ENCODE results near the gene GLIS1. TPM values are rescaled to one million over a fixed set of nuclear protein-coding genes. Genes with fewer than 3 reads are reported as not detected.

The GLIS1 gene
- total RNA-seq, 1 experiment from 2014 or later = 0.42 TPM

DNA sequence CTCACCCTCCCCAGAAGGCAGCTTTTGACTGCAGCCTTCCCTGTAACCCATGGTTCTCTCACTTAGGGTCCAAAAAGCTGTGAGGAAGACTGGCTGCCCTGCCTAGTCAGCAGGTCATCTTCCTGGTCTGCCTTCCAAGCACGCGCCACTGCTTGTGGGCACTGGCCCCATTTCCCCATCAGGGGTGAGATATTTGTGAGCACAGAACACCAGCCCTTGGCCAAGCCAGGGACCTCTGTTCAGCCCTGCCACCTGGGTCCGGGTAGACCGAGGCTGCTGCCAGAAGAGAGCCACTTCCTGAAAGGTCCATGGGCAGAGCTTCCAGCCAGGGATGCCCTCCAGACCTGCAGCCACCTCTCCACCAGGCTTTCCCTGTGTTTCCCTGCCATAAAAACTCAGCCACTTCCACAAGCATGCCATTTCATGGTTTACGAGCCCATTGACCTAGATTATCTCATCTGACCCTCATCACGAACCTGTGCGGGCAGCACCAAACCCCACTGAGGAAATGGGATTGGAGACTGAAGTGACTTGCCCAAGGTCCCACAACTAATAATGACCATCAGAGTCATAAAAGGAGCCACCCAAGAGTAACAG lies 40.5 kb downstream of the GLIS1 start:
- no peak for DNase-seq

DNA sequence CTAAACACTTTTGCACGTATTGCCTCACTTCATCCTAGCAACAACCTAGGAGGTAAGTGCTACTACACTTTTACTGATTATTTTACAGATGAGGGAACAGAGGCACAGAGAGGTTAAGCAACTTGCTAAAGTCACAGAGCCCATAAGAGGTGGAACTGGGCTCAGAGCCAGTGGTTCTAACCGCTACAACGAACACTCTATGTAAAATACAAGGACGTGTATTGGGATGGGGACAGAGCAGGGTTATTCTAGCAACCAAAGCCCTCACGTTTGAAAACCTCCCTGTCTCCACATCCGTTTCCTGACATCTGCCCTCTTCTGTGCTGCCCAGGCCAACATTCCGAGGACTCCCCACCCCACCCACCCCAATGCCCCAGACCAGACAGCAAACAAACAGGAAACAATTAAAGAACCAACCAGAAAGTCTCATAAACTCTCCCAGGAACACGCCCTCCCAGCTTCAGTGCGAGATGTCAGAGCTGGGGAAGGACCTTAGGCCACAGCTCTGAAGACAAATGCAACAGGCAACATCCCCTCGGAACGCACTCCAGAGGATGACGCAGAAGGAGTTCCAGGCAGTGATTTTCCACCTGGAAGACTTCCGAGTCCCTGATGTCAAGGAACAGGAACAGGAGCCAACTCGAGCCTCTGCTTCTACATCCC lies 41.1 kb downstream of the GLIS1 start:
- Histone ChIP-seq H3K4me3 (ENCODE audit: insufficient read depth, low read depth, low read length) (no peak overlapping the region), H3K36me3 (replicated peaks; ENCODE audit: control insufficient read depth, insufficient read depth, low read length) (no peaks in the 10 kb centered on the region), H3K27me3 (ENCODE audit: control insufficient read depth, insufficient read depth, low read length) (peaks cover 2% of the 10 kb centered on the region; the same call in 1 of the 2 replicates)
- DNase-seq = no peak

More for the DNA sequence above, 40.5 kb downstream of the GLIS1 start:
- H3K27me3 ChIP-seq (ENCODE audit: control insufficient read depth, insufficient read depth, low read length) = peaks cover 2% of the 10 kb centered on the region; the same call in 1 of the 2 replicates
- H3K4me3 ChIP-seq (ENCODE audit: insufficient read depth, low read depth, low read length) = no peak overlapping the region
- no peaks in the 10 kb centered on the region for H3K36me3 ChIP-seq (replicated peaks; ENCODE audit: control insufficient read depth, insufficient read depth, low read length)

DNA sequence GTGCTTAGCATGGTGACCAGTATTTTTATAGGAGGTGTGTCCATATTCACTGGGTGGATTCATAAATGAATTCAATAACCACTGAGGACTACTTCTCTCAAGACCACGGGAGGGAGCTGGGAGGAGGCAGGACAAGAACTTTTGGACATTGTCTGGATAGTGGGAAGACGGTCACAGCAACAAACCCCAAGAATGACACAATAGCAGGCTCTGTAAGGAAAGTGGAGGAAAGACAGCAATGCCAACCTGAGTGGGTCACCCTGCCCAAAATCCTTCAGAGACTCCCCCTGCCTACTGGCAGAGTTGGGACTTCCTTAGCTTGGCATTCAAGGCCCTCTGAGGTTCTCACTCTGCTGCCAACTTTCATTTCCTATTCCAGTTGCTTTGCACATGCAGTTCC lies 42.0 kb downstream of the GLIS1 start:
- no peak for DNase-seq

DNA sequence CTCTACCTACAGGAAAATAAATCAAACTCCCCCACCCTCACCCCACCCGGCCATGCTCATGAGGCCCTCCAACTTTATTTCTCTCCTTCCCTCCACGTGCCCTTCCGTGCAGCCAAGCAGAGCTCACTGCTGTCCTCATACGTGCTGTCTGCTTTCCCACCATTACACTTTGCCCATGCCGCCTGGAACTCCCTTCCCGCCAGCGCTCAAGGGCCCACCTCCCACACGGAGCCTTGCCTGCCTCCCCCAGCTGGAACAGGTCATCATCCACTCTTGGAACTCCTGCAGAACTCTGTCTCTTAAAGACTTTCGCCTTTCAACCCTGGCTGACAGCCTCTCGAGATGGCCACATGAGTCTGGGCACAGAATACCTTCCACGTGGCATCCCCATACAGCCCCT lies 42.4 kb downstream of the GLIS1 start:
- Histone ChIP-seq H3K36me3 (replicated peaks; ENCODE audit: control insufficient read depth, insufficient read depth, low read length) (no peaks in the 10 kb centered on the region), H3K27me3 (ENCODE audit: control insufficient read depth, insufficient read depth, low read length) (peaks cover 2% of the 10 kb centered on the region; the same call in 1 of the 2 replicates), H3K4me3 (ENCODE audit: insufficient read depth, low read depth, low read length) (no peak overlapping the region)
- DNase-seq = no peak

More for the DNA sequence above, 42.0 kb downstream of the GLIS1 start:
- H3K4me3 ChIP-seq (ENCODE audit: insufficient read depth, low read depth, low read length) = no peak overlapping the region
- no peaks in the 10 kb centered on the region for H3K36me3 ChIP-seq (replicated peaks; ENCODE audit: control insufficient read depth, insufficient read depth, low read length)
- peaks cover 2% of the 10 kb centered on the region; the same call in 1 of the 2 replicates for H3K27me3 ChIP-seq (ENCODE audit: control insufficient read depth, insufficient read depth, low read length)

DNA sequence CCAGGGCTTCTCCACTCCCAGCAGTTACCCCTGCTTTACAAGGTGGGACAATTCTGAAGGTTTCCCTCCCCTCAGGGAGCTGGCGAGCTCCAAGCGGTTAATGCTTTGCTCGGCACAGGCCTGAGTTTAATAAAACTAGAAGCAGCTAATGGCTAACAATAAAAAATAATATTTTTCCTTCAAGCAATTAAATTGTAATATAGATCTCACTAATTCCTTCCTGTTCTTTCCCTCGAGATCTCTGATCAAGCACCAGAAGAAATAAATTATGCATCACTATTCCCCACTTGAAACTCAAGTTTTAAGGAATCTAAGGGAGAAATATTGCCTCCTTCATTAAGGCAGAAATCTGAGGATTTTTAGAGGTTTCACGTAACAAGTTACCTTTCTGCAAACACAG lies 42.9 kb downstream of the GLIS1 start:
- H3K4me3 ChIP-seq (ENCODE audit: insufficient read depth, low read depth, low read length) = no peak overlapping the region
- peaks cover 2% of the 10 kb centered on the region; the same call in 1 of the 2 replicates for H3K27me3 ChIP-seq (ENCODE audit: control insufficient read depth, insufficient read depth, low read length)
- no peaks in the 10 kb centered on the region for H3K36me3 ChIP-seq (replicated peaks; ENCODE audit: control insufficient read depth, insufficient read depth, low read length)
- no peak for DNase-seq

DNA sequence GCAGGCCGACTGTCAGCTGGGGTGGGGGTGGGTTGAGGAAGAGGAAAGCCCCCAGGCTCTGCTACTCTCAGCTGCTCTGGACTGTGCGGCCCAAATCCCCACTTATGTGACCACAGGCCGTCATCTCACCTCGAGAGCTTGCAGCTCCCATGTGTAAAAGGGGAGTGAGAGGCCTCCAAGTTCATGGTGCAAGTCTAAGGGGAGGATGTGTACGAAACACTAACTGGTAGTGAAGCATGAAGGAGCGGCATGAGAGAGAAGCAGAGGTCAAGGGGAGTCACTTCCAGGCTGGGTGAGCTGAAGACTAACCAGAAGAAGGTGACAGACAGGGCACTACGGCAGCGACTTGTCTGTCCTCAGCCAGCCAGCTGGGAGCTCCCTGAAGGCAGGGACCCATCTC lies 43.8 kb downstream of the GLIS1 start:
- peaks cover 2% of the 10 kb centered on the region; the same call in 1 of the 2 replicates for H3K27me3 ChIP-seq (ENCODE audit: control insufficient read depth, insufficient read depth, low read length)
- no peak overlapping the region for H3K4me3 ChIP-seq (ENCODE audit: insufficient read depth, low read depth, low read length)
- DNase-seq = no peak
- no peaks in the 10 kb centered on the region for H3K36me3 ChIP-seq (replicated peaks; ENCODE audit: control insufficient read depth, insufficient read depth, low read length)

DNA sequence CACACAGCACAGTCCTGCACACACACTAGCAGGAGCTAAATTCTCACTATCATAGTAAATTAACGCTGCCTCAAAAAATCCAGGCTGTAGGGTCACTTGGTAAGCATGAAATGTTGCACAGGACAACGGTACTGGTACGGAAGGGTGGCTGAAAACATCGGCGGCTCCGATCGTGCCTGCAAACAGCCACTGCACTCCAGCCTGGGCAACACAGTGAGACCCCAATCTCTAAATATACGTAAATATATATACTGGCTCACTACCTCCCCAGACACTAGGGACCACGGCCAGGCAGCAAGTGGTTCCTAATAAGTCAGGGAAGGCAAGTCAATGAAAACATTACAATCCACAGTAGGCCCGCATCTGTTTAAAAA lies 44.3 kb downstream of the GLIS1 start:
- H3K27me3 ChIP-seq (ENCODE audit: control insufficient read depth, insufficient read depth, low read length) = peaks cover 2% of the 10 kb centered on the region; the same call in 1 of the 2 replicates
- no peak overlapping the region for H3K4me3 ChIP-seq (ENCODE audit: insufficient read depth, low read depth, low read length)
- DNase-seq = no peak
- H3K36me3 ChIP-seq (replicated peaks; ENCODE audit: control insufficient read depth, insufficient read depth, low read length) = no peaks in the 10 kb centered on the region

DNA sequence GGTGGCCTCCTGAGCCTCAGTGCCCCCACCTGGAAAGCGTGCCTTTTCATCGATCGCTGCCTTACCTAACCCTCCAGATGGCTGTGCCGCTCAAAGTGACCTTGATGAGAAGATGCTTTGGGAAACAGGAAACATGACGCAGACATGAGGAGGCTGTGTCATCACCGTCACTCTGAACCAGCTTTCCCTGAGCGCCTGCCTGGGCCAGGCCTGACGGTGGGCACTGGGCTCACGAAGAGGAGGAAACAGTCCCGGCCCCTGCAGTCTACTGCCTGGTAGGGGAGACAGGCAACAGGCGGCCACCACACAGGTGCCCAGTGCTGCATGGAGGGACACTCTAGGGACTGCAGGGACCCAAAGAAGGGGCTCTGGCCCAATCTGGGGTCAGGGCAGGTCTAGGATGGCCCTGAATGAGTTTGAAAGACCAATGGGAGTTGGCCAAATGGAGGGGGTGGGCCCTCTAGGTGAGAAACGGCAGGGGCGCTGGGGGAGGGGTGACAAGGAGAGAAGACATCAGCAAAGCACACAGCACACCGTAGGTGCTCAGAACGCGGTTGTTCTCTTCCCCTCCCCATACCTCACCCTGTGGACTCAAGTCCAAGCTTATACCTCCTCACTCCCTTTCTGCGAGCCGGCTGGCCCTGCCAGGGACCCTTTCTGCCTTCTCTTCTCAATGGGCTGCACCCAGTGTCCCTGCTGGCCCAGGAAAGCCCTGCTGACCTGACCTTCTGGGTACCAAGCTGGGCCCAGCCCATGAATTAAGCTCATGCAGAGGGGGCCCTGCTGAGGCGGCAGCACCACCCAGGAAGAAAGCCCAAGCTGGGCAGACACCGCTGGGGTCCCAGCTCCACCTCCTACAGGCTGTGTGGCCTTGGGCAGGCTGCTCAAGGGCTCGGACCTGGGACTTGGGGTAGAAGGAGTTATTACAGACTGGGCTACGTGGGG lies 44.9 kb downstream of the GLIS1 start:
- H3K4me3 ChIP-seq (ENCODE audit: insufficient read depth, low read depth, low read length) = no peak overlapping the region
- DNase-seq = peak; percentile 70

DNA sequence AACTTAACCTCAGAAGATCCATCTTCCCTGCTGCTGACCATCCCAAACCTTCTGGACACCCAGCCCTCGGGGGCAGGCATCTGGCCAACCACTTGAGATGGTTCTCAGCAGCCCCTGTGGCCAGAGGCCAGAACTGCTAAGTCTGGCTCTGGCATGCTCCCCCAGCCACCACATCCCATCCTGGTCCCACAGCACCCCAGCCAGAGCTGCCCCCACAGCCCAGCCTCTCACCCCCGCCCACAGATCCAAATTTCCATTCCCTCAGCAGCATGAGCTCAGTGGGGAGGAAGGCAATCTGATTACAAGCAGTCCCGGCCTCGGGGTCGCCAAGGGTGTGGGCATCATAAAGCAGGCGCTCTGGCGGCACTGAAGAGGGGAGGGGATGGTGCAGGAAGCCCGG lies 45.6 kb downstream of the GLIS1 start:
- Histone ChIP-seq H3K36me3 (replicated peaks; ENCODE audit: control insufficient read depth, insufficient read depth, low read length) (no peaks in the 10 kb centered on the region), H3K27me3 (ENCODE audit: control insufficient read depth, insufficient read depth, low read length) (no peaks in the 10 kb centered on the region; the same call in 1 of the 2 replicates), H3K4me3 (ENCODE audit: insufficient read depth, low read depth, low read length) (no peak overlapping the region)
- peak; percentile 69 for DNase-seq

More for the DNA sequence above, 44.9 kb downstream of the GLIS1 start:
- Histone ChIP-seq H3K36me3 (replicated peaks; ENCODE audit: control insufficient read depth, insufficient read depth, low read length) (no peaks in the 10 kb centered on the region), H3K27me3 (ENCODE audit: control insufficient read depth, insufficient read depth, low read length) (peaks cover 2% of the 10 kb centered on the region; the same call in 1 of the 2 replicates)

DNA sequence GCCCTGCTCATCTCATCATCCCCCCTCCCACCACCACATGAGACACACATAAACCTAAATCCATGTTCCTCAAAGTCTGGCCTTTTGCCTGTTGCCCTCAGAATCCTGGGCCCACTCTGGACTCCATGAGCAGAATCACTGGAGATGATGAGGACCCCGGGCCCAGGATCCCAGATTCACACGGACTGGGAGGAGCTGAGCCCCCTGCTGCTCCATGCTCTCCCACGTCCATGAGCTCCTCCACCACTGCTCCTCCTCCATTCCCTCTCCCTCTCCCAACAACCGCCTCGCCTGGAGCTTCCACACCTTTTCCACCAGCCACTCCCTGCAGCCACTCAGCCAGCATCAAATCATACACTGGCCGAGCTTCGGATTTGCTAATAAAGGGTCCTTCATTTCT lies 47.6 kb downstream of the GLIS1 start:
- Histone ChIP-seq H3K4me3 (ENCODE audit: insufficient read depth, low read depth, low read length) (no peak overlapping the region), H3K36me3 (replicated peaks; ENCODE audit: control insufficient read depth, insufficient read depth, low read length) (no peaks in the 10 kb centered on the region), H3K27me3 (ENCODE audit: control insufficient read depth, insufficient read depth, low read length) (peaks cover 1% of the 10 kb centered on the region)
- no peak for DNase-seq

DNA sequence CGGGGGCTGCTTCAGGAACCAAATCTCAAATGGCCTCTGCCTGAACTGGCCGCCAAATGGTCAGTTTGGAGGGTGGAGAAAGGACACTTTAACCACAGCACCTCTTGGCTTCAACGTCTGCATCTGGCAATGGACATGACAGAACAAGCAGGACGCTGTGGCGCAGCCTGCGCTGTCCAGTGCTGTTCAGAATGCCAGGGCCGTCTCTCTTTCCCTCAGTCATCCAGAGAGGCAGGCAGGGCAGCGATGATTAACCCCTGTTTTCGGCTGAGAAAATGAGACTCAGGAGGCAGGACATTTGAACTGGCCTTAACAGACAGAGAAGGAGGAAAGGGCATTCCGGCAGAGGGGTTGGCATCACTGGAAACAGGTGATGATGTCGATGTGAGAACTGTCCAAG lies 48.6 kb downstream of the GLIS1 start:
- H3K4me3 ChIP-seq (ENCODE audit: insufficient read depth, low read depth, low read length) = no peak overlapping the region
- no peaks in the 10 kb centered on the region for H3K36me3 ChIP-seq (replicated peaks; ENCODE audit: control insufficient read depth, insufficient read depth, low read length)
- peaks cover 10% of the 10 kb centered on the region for H3K27me3 ChIP-seq (ENCODE audit: control insufficient read depth, insufficient read depth, low read length)
- no peak for DNase-seq

DNA sequence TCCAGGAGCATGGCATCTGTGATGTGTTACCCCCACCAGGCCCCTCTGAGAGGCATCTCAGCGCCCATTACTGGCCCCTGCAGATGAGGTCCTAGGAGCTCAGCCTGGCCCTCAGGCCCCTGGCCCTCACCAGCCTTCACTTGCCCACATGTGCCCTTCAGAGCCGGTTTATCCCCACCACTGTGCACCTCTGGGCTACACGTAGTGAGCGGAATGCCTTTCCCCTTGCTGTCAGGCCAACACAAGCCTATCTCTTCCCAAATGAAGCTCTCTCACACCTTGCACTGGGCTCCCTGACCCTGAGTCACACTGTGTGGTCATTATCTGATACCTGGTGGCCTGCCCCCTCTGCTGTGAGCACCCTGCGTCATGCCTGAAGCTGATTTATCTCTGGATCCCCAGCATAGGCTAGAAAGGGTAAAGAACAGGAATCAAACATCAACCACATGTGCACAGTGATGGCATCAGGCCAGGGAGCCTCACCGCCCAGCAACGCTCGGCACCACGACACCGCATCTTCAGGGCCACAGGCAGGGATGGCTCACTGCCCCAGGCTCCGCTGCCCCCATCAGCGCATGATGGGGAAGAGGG lies 49.1 kb downstream of the GLIS1 start:
- H3K4me3 ChIP-seq (ENCODE audit: insufficient read depth, low read depth, low read length) = no peak overlapping the region

DNA sequence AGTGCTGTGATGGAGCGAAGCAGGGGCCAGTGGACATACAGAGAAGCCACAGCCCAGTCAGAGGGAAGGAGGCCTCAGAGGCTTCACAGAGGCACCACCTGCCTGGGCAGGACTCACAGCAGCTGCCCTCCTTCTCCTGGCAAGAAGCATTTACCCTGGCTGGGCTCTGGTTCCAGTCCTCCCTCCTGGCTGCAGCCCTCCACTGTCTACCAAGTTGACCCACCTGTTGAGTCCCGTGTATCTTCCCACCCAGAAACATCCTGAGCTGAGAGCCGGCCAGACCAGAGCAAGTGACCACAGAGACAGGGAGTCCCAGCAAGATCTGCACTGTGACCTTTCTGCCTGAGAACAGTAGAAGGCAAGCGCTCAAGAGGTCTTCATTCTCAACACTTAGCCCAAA lies 49.7 kb downstream of the GLIS1 start:
- DNase-seq = no peak
- Histone ChIP-seq H3K36me3 (replicated peaks; ENCODE audit: control insufficient read depth, insufficient read depth, low read length) (no peaks in the 10 kb centered on the region), H3K27me3 (ENCODE audit: control insufficient read depth, insufficient read depth, low read length) (peaks cover 19% of the 10 kb centered on the region), H3K4me3 (ENCODE audit: insufficient read depth, low read depth, low read length) (no peak overlapping the region)

More for the DNA sequence above, 49.1 kb downstream of the GLIS1 start:
- Histone ChIP-seq H3K36me3 (replicated peaks; ENCODE audit: control insufficient read depth, insufficient read depth, low read length) (no peaks in the 10 kb centered on the region), H3K27me3 (ENCODE audit: control insufficient read depth, insufficient read depth, low read length) (peaks cover 16% of the 10 kb centered on the region)
- DNase-seq = no peak

DNA sequence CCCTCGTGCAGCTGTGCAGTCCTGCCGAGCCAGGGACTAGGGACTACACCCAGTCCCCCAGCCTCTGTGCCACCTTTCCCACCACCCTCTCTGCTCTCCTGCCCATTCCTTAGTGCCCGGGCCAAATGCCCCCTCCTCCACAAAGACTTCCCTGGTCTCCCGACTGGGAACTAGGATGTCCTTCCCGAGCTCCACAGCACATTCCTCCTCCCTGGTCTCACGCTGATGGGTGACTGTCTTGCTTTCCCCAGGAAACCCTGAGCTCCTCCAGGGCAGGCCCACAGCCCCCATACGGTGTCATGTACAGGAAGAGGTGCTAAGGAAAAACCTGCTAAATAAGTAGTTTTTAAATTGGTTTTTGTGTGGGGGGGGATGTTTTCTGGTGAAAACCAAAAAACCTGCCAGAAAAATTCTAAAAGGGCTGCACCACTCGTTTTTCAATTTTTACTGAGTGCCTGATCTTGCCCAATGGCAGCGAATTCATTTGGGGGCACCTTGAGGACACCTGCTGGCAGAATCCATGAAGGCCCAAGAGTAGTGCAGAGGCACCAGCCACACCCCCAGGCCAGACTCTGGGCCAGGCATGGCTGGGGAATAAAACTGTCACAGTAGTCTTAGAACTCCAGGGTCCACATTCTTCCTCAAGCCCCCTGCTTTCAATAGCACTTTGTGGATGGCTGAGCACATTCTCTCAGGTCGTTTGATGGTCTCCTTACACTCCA lies 50.4 kb downstream of the GLIS1 start:
- DNase-seq = no peak
- Histone ChIP-seq H3K36me3 (replicated peaks; ENCODE audit: control insufficient read depth, insufficient read depth, low read length) (no peaks in the 10 kb centered on the region), H3K27me3 (ENCODE audit: control insufficient read depth, insufficient read depth, low read length) (peaks cover 19% of the 10 kb centered on the region), H3K4me3 (ENCODE audit: insufficient read depth, low read depth, low read length) (no peak overlapping the region)

Measured in H7 (cell line).